Memory B cell (primary cell): Measurements from ENCODE around the gene TLR6.
A peak's percentile ranks its signal among the peaks of the same experiment; 100 is the strongest.

Experiments
- ATAC-seq: fragments of 150-1000 bp; cut with Tn5 transposase; 2 replicates; pipeline ENCODE4 v1.10.0; 2021; ENCODE audit warnings: low read depth, mild to moderate bottlenecking, moderate library complexity
- DNase-seq, 2 donors: peaks; one replicate each; pipeline ENCODE4 v3.0.0; 2022; ENCODE audit warnings: low spot score in 2 of 2
- H3K27ac Mint-ChIP-seq: one replicate; pipeline ENCODE4 v1.8.0; 2022; ENCODE audit warnings: mild to moderate bottlenecking, moderate library complexity, mixed read lengths
- H3K27me3 Mint-ChIP-seq: one replicate; pipeline ENCODE4 v1.8.0; 2022; ENCODE audit warnings: mixed read lengths
- H3K36me3 Mint-ChIP-seq: one replicate; pipeline ENCODE4 v1.8.0; 2022; ENCODE audit warnings: mild to moderate bottlenecking, mixed read lengths
- H3K4me1 Mint-ChIP-seq: one replicate; pipeline ENCODE4 v1.8.0; 2022; ENCODE audit warnings: mixed read lengths
- H3K4me3 Mint-ChIP-seq: one replicate; pipeline ENCODE4 v1.8.0; 2022; ENCODE audit warnings: mild to moderate bottlenecking, moderate library complexity, mixed read lengths
- H3K9me3 Mint-ChIP-seq: one replicate; pipeline ENCODE4 v1.8.0; 2022; ENCODE audit warnings: mixed read lengths

The TLR6 gene

GRCh38 chr4:38802561-38803355 lies 53.9 kb downstream of the TLR6 start:
- no peaks in the 10 kb centered on the region for H3K27me3 Mint-ChIP-seq
- peak overlapping the region; percentile 94 for H3K27ac Mint-ChIP-seq
- peaks cover 49% of the 10 kb centered on the region for H3K36me3 Mint-ChIP-seq
- ATAC-seq (no peak), DNase-seq (no peak)
- peaks cover 15% of the 10 kb centered on the region for H3K9me3 Mint-ChIP-seq
- peaks cover 34% of the 10 kb centered on the region for H3K4me1 Mint-ChIP-seq
- peak overlapping the region; percentile 79 for H3K4me3 Mint-ChIP-seq

DNA sequence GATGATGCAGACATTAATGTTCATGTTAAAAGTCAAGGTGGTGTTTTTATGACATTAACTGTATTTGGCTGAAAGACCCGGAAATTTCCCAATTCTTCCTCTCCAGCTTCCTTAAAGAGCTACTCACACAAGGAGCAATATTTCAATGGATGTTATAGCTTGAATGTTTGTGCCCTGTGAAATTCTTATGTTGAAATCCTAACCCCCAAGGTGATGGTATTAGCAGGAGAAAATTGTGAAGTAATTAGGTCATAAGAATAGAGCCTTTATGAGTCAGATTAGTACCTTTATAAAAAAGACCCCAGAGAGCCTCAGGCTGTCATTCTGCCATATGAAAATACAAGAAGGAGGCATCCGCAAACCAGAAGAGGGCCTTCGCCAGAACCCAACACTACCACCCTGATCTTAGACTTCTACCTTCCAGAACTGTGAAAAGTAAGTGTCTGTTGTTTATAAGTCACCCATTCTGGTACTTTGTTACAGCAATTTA lies 55.6 kb downstream of the TLR6 start:
- no peaks in the 10 kb centered on the region for H3K27me3 Mint-ChIP-seq
- H3K27ac Mint-ChIP-seq: no peak overlapping the region
- H3K4me3 Mint-ChIP-seq: no peak overlapping the region
- no peak for DNase-seq
- H3K36me3 Mint-ChIP-seq: peaks cover 55% of the 10 kb centered on the region
- H3K9me3 Mint-ChIP-seq: peaks cover 15% of the 10 kb centered on the region
- no peak for ATAC-seq
- peaks cover 29% of the 10 kb centered on the region for H3K4me1 Mint-ChIP-seq

- no peaks in the 10 kb centered on the region for H3K27me3 Mint-ChIP-seq
- DNase-seq: no peak
- no peak overlapping the region for H3K27ac Mint-ChIP-seq
- peaks cover 15% of the 10 kb centered on the region for H3K9me3 Mint-ChIP-seq
- H3K4me1 Mint-ChIP-seq: peaks cover 25% of the 10 kb centered on the region
- no peak for ATAC-seq
- no peak overlapping the region for H3K4me3 Mint-ChIP-seq
- H3K36me3 Mint-ChIP-seq: peaks cover 57% of the 10 kb centered on the region
These were observed 56.3 kb downstream of the TLR6 start for GRCh38 chr4:38800366-38800765.

GRCh38 chr4:38795087-38795486 lies 61.5 kb downstream of the TLR6 start:
- Mint-ChIP-seq H3K9me3 (peaks cover 26% of the 10 kb centered on the region), H3K4me1 (peaks cover 6% of the 10 kb centered on the region), H3K27me3 (no peaks in the 10 kb centered on the region), H3K36me3 (peaks cover 54% of the 10 kb centered on the region), H3K27ac (no peak overlapping the region), H3K4me3 (no peak overlapping the region)
- ATAC-seq: no peak
- no peak for DNase-seq

- peak overlapping the region; percentile 10 for H3K27ac Mint-ChIP-seq
- H3K4me3 Mint-ChIP-seq: no peak overlapping the region
- peaks cover 46% of the 10 kb centered on the region for H3K36me3 Mint-ChIP-seq
- DNase-seq (no peak), ATAC-seq (no peak)
- peaks cover 22% of the 10 kb centered on the region for H3K9me3 Mint-ChIP-seq
- no peaks in the 10 kb centered on the region for H3K27me3 Mint-ChIP-seq
- H3K4me1 Mint-ChIP-seq: peaks cover 3% of the 10 kb centered on the region
These were observed 62.6 kb downstream of the TLR6 start for GRCh38 chr4:38794051-38794450.

DNA sequence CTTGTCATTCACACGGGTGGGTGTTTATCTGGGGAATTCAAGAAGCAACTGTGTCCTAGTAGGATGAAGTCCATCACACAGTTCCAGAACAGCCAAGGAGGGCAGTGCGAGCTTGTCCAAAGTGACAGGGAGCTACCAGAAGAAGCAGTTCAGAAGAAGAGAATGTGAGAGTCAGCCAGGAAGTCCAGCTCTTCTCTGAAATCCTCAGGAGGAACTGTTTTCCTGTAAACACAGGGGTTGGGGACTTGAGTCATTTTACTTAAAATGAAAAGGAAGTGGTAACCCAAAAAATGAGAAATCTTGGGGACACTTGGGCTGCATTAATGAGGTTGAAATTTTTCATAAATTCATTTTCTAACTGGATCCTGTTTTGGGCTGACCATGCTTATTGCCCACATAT lies 65.6 kb downstream of the TLR6 start:
- Mint-ChIP-seq H3K9me3 (peaks cover 27% of the 10 kb centered on the region), H3K27ac (peak overlapping the region; percentile 33), H3K27me3 (no peaks in the 10 kb centered on the region), H3K4me1 (peaks cover 5% of the 10 kb centered on the region), H3K4me3 (no peak overlapping the region), H3K36me3 (peaks cover 39% of the 10 kb centered on the region)
- ATAC-seq (no peak), DNase-seq (no peak)

- DNase-seq (no peak), ATAC-seq (no peak)
- peaks cover 25% of the 10 kb centered on the region for H3K36me3 Mint-ChIP-seq
- no peak overlapping the region for H3K27ac Mint-ChIP-seq
- H3K4me3 Mint-ChIP-seq: no peak overlapping the region
- H3K9me3 Mint-ChIP-seq: peaks cover 23% of the 10 kb centered on the region
- no peaks in the 10 kb centered on the region for H3K27me3 Mint-ChIP-seq
- H3K4me1 Mint-ChIP-seq: peaks cover 14% of the 10 kb centered on the region
These were observed 68.3 kb downstream of the TLR6 start for GRCh38 chr4:38788317-38788716.

DNA sequence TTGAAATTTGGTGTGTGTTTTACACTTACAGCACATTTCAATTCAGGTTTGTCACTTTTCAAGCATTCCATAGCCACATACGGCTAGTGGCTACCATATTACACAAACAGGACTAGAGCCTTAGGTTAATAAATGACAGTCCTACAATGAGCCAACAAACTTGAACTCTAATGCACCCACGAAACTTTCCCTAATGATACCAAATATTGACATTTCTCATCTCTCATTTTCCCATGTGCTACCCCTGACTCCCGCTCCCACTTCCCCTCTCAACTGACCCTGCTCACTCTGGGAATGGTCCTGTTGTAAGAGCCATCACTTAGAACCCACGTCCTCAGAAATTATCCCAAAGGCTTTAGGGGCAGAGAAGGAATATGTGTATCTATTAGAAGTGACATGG lies 68.9 kb downstream of the TLR6 start:
- Mint-ChIP-seq H3K4me3 (no peak overlapping the region), H3K36me3 (peaks cover 25% of the 10 kb centered on the region), H3K9me3 (peaks cover 22% of the 10 kb centered on the region), H3K27me3 (no peaks in the 10 kb centered on the region), H3K27ac (no peak overlapping the region), H3K4me1 (peaks cover 14% of the 10 kb centered on the region)
- DNase-seq (no peak), ATAC-seq (no peak)

DNA sequence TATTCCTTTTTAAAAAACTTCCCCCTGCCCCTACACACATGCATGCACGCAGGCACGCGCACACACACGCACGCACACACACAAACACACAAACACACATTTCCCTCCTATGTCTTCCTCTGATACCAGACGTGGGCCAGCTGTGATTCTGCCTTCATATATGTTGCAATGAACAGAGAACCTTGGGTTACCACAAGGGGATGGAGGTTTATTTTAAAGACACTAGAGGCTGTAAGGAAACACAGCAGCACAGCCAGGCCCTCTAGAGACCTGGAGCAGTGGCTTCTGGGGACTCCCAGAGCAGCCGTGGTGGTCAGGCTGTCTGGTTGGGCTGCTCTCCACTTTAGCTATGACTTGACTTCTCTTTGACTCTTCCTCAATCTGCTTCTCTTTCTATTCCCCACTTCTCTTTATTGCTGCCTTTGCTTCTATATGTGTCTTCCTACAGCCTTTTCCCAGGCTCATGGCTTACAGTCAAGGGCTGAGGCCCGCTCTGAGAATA lies 70.7 kb downstream of the TLR6 start:
- Mint-ChIP-seq H3K4me1 (peaks cover 12% of the 10 kb centered on the region), H3K9me3 (peaks cover 15% of the 10 kb centered on the region), H3K4me3 (peak overlapping the region; percentile 35), H3K27me3 (no peaks in the 10 kb centered on the region), H3K27ac (peak overlapping the region; percentile 37), H3K36me3 (peaks cover 18% of the 10 kb centered on the region)
- peak; percentile 38 for ATAC-seq
- no peak for DNase-seq

DNA sequence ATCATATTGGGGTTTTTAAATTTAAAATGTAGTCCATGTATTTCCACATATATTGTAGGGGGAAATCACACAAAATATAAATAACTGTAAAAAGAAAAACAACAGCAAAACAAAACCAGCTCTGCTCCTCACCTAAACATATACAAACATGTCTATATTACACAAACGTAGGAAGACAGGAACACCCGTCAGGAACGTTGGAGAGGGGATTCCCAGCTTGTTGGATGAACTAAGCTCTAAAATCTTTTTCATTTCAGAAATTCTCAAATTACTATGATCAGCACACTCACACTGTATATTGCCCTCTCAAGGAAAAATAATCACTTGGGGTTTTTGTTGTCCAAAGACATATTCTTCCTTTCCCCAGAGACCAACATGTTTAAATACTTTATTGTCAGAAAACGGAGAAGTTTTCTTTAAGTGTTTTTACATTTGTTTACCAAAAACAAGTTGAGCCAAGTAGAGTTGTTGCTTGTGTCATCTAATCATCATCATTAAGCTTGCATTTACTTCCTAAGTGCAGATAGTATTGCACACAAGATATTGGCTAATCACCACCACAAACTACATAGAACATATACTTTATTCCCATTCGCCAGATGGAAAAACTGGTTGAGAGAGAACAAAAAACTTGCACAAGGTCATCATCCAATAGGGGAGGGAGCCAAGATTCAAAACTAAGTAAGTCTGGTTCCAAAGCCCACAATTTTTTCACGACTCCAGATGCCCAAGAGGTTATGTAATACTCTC lies 71.4 kb downstream of the TLR6 start:
- Mint-ChIP-seq H3K36me3 (peaks cover 19% of the 10 kb centered on the region), H3K27me3 (no peaks in the 10 kb centered on the region), H3K4me3 (no peak overlapping the region), H3K27ac (peak overlapping the region; percentile 37), H3K9me3 (peaks cover 12% of the 10 kb centered on the region), H3K4me1 (peaks cover 17% of the 10 kb centered on the region)
- DNase-seq (no peak), ATAC-seq (no peak)

DNA sequence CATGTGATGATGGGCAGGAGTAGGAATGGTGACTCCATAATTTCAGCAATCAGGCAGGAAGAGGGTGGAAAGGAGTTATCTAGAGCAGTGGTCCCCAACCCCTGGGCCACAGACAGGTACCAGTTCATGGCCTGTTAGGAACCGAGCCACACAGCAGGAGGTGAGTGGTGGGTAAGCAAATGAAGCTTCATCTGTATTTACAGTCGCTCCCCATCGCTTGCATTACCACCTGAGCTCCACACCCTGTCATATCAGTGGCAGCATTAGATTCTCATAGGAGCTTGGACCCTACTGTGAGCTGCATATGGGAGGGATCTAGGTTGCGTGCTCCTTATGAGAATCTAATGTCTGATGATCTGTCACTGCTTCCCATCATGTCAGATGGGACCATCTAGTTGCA lies 72.5 kb downstream of the TLR6 start:
- H3K4me3 Mint-ChIP-seq: no peak overlapping the region
- H3K27ac Mint-ChIP-seq: no peak overlapping the region
- no peaks in the 10 kb centered on the region for H3K27me3 Mint-ChIP-seq
- peaks cover 9% of the 10 kb centered on the region for H3K9me3 Mint-ChIP-seq
- DNase-seq (no peak), ATAC-seq (no peak)
- H3K4me1 Mint-ChIP-seq: peaks cover 22% of the 10 kb centered on the region
- H3K36me3 Mint-ChIP-seq: peaks cover 20% of the 10 kb centered on the region

DNA sequence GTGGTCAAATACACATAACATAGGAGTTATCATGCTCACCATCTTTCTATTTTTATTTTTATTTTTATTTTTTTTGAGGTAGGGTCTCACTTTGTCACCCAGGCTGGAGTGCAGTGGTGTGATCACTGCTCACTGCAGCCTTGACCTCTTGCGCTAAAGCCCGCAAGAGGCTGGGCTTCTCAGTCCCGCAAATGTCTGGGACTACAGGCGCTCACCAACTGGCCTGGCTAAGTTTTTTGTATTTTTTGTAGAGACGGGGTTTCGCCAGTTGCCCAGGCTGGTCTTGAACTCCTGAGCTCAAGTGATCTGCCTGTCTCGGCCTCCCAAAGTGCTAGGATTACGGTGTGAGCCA lies 73.5 kb downstream of the TLR6 start:
- DNase-seq: no peak
- ATAC-seq: no peak
- Mint-ChIP-seq H3K4me1 (peaks cover 25% of the 10 kb centered on the region), H3K9me3 (peaks cover 9% of the 10 kb centered on the region), H3K4me3 (no peak overlapping the region), H3K27ac (peak overlapping the region; percentile 85), H3K36me3 (peaks cover 20% of the 10 kb centered on the region), H3K27me3 (no peaks in the 10 kb centered on the region)

DNA sequence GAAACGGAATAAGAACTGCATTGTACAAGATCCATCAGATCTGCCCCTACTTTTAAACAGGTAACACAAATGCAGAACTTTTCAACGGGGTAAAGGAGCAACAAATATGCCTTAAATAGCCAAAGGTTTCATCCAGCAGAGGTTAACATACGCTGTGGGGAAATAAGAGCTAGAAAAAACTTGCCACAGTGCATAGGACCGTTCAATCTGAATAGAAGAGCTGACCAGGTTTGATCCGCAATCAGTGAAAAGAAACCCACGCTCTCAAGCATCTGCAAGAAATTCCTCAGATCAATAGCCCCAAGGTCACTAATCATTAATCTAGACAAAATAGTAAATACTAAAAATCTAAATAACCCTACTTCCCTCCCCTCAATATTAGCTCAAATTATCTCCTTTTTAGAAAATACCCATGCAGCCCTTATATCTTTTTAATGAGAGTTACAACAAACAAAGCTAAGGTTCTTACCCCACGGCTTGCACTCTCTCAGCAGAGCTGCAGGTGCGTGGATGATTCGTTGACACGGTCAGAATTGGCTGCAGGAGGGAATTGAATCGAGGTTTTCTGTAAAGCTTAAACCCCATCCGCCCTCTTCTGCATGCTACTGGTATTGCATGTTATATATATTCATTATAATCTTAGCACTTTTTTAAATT lies 74.0 kb downstream of the TLR6 start, which contains the start of gene TLR10:
TSS of gene TLR10 (minus strand) at position 539 of the 657 bp plus-strand sequence. CDS start 7,400 bp downstream, outside the sequence.
- H3K4me1 Mint-ChIP-seq: peaks cover 27% of the 10 kb centered on the region
- H3K4me3 Mint-ChIP-seq: peak within 1 kb of the TSS; percentile 91
- peak within 1 kb of the TSS; percentile 85 for H3K27ac Mint-ChIP-seq
- no peaks in the 10 kb centered on the region for H3K27me3 Mint-ChIP-seq
- peak; percentile 85 for ATAC-seq
- H3K9me3 Mint-ChIP-seq: peaks cover 5% of the 10 kb centered on the region
- peak; percentile 59 to 78 for DNase-seq
- peaks cover 21% of the 10 kb centered on the region for H3K36me3 Mint-ChIP-seq

GRCh38 chr4:38781854-38782261 lies 74.8 kb downstream of the TLR6 start:
- peaks cover 27% of the 10 kb centered on the region for H3K36me3 Mint-ChIP-seq
- H3K4me1 Mint-ChIP-seq: peaks cover 31% of the 10 kb centered on the region
- DNase-seq (no peak), ATAC-seq (peak; percentile 28)
- H3K4me3 Mint-ChIP-seq: peak overlapping the region; percentile 91
- H3K27ac Mint-ChIP-seq: peak overlapping the region; percentile 85
- H3K27me3 Mint-ChIP-seq: no peaks in the 10 kb centered on the region
- peaks cover 8% of the 10 kb centered on the region for H3K9me3 Mint-ChIP-seq
